GM23248 (cell line): Measurements from ENCODE around the gene RAB3IP.

Experiments
- EZH2 ChIP-seq: fragments of 200-600 bp; sonication (generic); IDR thresholded peaks from 2 replicates; pipeline ENCODE4 v1.6.1; 2018; ENCODE audit warnings: antibody characterized with exemption, mild to moderate bottlenecking; ENCODE audit not compliant: insufficient read depth, poor library complexity, severe bottlenecking
- EZH2phosphoT487 ChIP-seq: fragments of 200-600 bp; sonication (generic); IDR thresholded peaks from 2 replicates; pipeline ENCODE4 v1.6.1; 2018; ENCODE audit warnings: antibody characterized with exemption, moderate library complexity, mild to moderate bottlenecking, low read depth; ENCODE audit not compliant: insufficient read depth

GRCh38 chr12:69792533-69792932 is 53.9 kb downstream of the RAB3IP start:
- TF ChIP-seq EZH2 (no peak), EZH2phosphoT487 (no peak)
